ENCODE data around the gene SUV39H2.

SUV39H2 gene

DNA sequence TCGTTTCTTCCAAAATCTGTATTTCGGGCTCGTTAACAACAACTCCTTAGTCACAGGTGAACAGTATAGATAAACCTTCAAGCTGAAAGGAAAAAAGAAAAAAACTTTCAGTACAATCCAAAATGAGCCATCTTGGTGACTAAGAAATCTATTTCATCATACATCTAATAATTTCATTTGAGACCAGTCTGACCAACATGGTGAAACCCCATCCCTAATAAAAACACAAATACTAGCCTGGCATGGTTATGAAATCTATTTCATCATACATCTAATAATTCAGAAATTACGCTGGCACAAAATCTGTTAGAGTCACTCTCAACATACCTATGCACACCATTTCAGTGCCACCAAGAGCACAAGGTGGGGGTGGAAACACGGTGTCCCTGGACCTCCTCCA, 66.4 kb downstream of the SUV39H2 start:
- Histone ChIP-seq H3K4me1 (ENCODE audit: control insufficient read depth, insufficient read depth, low read length) (no peaks in the 10 kb centered on the region), H3K4me3 (ENCODE audit: low read depth, low read length) (no peak overlapping the region), H3K9ac (ENCODE audit: low read depth, low read length) (no peak overlapping the region), H3K36me3 (ENCODE audit: control insufficient read depth, insufficient read depth, low read length) (peaks cover 6% of the 10 kb centered on the region), H3K9me3 (ENCODE audit: control insufficient read depth, insufficient read depth, low read length) (no peaks in the 10 kb centered on the region), H3K27me3 (ENCODE audit: control insufficient read depth, insufficient read depth, low read length) (no peaks in the 10 kb centered on the region)

DNA sequence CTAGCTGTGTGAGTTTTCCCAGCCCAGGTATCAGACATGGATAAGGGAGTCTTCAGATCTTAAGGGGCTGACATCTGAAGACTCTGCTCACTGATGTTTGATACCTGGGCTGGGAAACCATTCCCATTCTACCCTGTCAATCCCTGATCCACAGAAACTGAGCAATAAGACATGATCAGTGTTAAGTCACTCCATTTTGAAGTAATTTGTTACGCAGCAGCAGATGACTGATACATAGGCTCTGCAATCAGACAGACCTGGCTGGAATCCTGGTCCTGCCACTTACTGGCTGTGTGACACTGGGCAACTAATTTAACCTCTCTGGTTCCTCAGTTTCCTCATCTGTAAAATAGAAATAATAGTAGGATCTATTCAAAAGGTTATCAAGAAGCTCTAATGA, 68.6 kb downstream of the SUV39H2 start:
- H3K36me3 ChIP-seq (ENCODE audit: control insufficient read depth, insufficient read depth, low read length), result peaks cover 6% of the 10 kb centered on the region

DNA sequence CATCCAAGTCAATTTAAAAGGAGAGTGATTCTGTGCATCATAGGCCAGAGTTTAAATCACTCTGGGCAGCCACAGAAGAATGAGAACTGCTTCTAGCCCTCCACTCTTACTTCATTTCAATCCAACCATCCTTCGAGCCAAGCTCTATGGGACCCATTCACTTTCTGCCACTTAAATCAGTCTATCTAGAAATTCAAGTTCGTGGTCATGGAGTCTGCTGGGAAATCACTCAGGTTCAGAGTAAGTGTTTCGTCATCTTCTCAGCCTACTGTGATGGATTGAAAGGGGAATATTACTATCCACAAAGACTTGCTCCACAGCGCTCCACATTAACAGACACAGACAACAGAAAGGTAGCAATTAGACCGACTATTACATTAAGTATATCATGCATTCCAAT, 70.6 kb downstream of the SUV39H2 start:
- peaks cover 4% of the 10 kb centered on the region for H3K36me3 ChIP-seq (ENCODE audit: control insufficient read depth, insufficient read depth, low read length)
- no peaks in the 10 kb centered on the region for H3K9me3 ChIP-seq (ENCODE audit: control insufficient read depth, insufficient read depth, low read length)
- peaks cover 2% of the 10 kb centered on the region for H3K4me1 ChIP-seq (ENCODE audit: control insufficient read depth, insufficient read depth, low read length)
- no peak overlapping the region for H3K4me3 ChIP-seq (ENCODE audit: low read depth, low read length)
- H3K27me3 ChIP-seq (ENCODE audit: control insufficient read depth, insufficient read depth, low read length), result no peaks in the 10 kb centered on the region
- H3K9ac ChIP-seq (ENCODE audit: low read depth, low read length), result no peak overlapping the region

More for the DNA sequence above, 68.6 kb downstream of the SUV39H2 start:
- Histone ChIP-seq H3K4me1 (ENCODE audit: control insufficient read depth, insufficient read depth, low read length) (peaks cover 2% of the 10 kb centered on the region), H3K9ac (ENCODE audit: low read depth, low read length) (no peak overlapping the region), H3K9me3 (ENCODE audit: control insufficient read depth, insufficient read depth, low read length) (no peaks in the 10 kb centered on the region), H3K4me3 (ENCODE audit: low read depth, low read length) (no peak overlapping the region), H3K27me3 (ENCODE audit: control insufficient read depth, insufficient read depth, low read length) (no peaks in the 10 kb centered on the region)

DNA sequence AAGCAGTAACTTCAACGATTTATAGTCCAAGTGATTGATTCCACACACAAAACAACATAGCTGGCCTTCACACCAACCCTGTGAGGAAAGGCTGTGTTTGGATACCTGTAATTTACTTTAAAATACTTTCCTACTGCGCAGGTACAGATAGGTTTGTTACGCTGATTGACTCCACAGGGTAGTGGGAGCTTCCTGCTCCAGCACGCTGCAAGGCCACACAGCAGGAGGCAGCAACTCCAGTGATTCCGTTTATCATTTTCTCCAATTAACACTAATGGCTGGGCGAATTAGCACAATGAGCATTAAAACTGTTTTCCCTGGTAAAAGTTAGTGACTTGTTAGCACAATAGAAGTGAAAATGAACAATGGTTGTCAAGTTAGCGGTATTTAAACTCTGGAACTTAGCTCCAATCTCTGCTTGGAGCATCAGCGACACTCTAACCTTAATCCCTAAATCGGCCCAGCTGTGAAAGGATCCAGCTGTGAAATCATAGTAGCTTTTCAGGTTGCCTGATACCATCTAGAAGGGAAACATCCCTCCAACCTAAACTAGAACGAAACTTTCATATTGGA, 74.3 kb downstream of the SUV39H2 start:
- Histone ChIP-seq H3K9me3 (ENCODE audit: control insufficient read depth, insufficient read depth, low read length) (no peaks in the 10 kb centered on the region), H3K36me3 (ENCODE audit: control insufficient read depth, insufficient read depth, low read length) (no peaks in the 10 kb centered on the region), H3K27me3 (ENCODE audit: control insufficient read depth, insufficient read depth, low read length) (peaks cover 6% of the 10 kb centered on the region), H3K4me1 (ENCODE audit: control insufficient read depth, insufficient read depth, low read length) (peaks cover 2% of the 10 kb centered on the region), H3K9ac (ENCODE audit: low read depth, low read length) (no peak overlapping the region), H3K4me3 (ENCODE audit: low read depth, low read length) (peak overlapping the region; percentile 84)

- Histone ChIP-seq H3K9ac (ENCODE audit: low read depth, low read length) (no peak overlapping the region), H3K27me3 (ENCODE audit: control insufficient read depth, insufficient read depth, low read length) (peaks cover 8% of the 10 kb centered on the region), H3K36me3 (ENCODE audit: control insufficient read depth, insufficient read depth, low read length) (no peaks in the 10 kb centered on the region), H3K4me3 (ENCODE audit: low read depth, low read length) (peak overlapping the region; percentile 84), H3K9me3 (ENCODE audit: control insufficient read depth, insufficient read depth, low read length) (no peaks in the 10 kb centered on the region), H3K4me1 (ENCODE audit: control insufficient read depth, insufficient read depth, low read length) (peaks cover 2% of the 10 kb centered on the region)
These were observed 74.8 kb downstream of the SUV39H2 start for GRCh38 chr10:14953424-14954000.

Data from iPS-15b (cell line).